ENCODE measurements around the gene MYOM1.

GRCh38 chr18:3124822-3125221 is 94.9 kb downstream of the MYOM1 start:
- TF ChIP-seq CTCF (IDR thresholded peaks at IDR 0.05): no peak
- TF ChIP-seq POLR2AphosphoS5 (IDR thresholded peaks at IDR 0.05; ENCODE audit: insufficient read depth in 1 of 2, low read depth in 1 of 2): no peak
- TF ChIP-seq POLR2A (IDR thresholded peaks at IDR 0.05): no peak
